ENCODE measurements around the gene TMEM151B.
"Not testable (repeated sequence)": the region's sequence is repeated elsewhere in the genome, so short reads cannot be mapped to it uniquely, and the experiment has no call there.

Gene TMEM151B

DNA sequence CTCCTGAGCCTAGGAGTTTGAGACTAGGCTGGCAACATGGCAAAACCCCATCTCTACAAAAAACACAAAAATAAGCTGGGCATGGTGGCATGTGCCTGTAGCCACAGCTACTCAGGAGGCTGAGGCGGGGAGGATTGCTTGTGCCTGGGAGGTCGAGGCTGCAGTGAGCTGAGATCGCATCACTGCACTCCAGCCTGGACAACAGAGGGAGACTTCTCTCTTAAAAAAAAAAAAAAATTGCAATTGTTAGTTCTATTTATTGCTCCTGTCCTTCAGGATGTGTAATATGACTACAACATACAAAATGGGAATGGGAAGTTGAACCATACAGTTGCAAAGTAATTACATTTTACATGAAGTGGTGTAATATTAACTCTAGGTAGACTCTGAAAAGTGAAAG is 51.0 kb downstream of the TMEM151B start:
- no peak for DNase-seq (ENCODE audit: low read depth)
- H3K4me3 ChIP-seq (ENCODE audit: low read depth, low read length), result no peak overlapping the region
- TF ChIP-seq, protein P1, sequence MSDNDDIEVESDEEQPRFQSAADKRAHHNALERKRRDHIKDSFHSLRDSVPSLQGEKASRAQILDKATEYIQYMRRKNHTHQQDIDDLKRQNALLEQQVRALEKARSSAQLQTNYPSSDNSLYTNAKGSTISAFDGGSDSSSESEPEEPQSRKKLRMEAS (IDR thresholded peaks at IDR 0.05; ENCODE audit: low read depth, low read length), result no peak
- TF ChIP-seq MYC (IDR thresholded peaks at IDR 0.05; ENCODE audit: low read depth, low read length) (no peak), POLR2A (IDR thresholded peaks at IDR 0.05; ENCODE audit: extremely low read depth, insufficient read length) (no peak)
- TF ChIP-seq, protein P2, sequence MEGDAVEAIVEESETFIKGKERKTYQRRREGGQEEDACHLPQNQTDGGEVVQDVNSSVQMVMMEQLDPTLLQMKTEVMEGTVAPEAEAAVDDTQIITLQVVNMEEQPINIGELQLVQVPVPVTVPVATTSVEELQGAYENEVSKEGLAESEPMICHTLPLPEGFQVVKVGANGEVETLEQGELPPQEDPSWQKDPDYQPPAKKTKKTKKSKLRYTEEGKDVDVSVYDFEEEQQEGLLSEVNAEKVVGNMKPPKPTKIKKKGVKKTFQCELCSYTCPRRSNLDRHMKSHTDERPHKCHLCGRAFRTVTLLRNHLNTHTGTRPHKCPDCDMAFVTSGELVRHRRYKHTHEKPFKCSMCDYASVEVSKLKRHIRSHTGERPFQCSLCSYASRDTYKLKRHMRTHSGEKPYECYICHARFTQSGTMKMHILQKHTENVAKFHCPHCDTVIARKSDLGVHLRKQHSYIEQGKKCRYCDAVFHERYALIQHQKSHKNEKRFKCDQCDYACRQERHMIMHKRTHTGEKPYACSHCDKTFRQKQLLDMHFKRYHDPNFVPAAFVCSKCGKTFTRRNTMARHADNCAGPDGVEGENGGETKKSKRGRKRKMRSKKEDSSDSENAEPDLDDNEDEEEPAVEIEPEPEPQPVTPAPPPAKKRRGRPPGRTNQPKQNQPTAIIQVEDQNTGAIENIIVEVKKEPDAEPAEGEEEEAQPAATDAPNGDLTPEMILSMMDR (IDR thresholded peaks at IDR 0.05; ENCODE audit: low read depth, low read length), result no peak

DNA sequence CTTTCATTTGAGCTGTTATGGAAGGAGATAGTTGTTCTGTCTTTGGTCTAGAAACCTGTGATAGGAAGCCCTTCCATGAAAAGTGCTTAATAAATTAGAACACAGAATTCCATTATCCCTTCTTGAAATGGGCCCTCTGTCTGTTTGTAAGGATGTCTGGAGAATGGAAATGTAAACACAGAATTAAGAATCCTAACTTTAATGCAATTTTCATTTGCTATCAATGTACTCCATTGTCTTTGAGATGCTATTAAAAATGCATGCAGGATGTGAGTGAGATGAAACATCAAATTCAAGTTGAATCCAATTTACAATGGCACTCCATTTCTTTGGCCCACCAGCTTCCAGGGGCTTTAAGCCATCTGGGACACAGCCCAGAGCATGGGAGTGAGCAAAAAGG is 56.8 kb downstream of the TMEM151B start:
- DNase-seq (ENCODE audit: low read depth), result no peak
- H3K4me3 ChIP-seq (ENCODE audit: low read depth, low read length), result no peak overlapping the region
- TF ChIP-seq MYC (IDR thresholded peaks at IDR 0.05; ENCODE audit: low read depth, low read length) (no peak), POLR2A (IDR thresholded peaks at IDR 0.05; ENCODE audit: extremely low read depth, insufficient read length) (no peak)
- TF ChIP-seq, protein P1 (IDR thresholded peaks at IDR 0.05; ENCODE audit: low read depth, low read length), result no peak
- TF ChIP-seq, protein P2 (IDR thresholded peaks at IDR 0.05; ENCODE audit: low read depth, low read length), result no peak

DNA sequence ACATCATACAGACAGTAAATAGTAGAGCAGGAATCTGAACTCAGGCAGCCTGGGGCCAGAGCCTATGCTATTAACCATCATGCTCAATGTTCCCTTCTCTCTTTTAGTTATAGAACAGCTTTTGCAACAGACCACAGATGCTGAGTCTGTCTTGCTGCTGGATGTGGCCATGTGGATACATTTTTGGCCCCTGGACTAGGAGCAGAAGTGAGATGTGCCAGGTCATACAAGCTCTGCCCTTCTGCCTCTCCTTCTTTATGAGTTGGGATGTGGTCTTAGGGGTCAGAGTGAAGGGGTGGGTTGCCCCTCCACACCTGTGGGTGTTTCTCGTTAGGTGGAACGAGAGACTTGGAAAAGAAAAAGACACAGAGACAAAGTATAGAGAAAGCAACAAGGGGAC is 57.5 kb downstream of the TMEM151B start:
- no peak for TF ChIP-seq MYC (IDR thresholded peaks at IDR 0.05; ENCODE audit: low read depth, low read length)
- TF ChIP-seq, protein P2 (IDR thresholded peaks at IDR 0.05; ENCODE audit: low read depth, low read length), result no peak
- TF ChIP-seq, protein P1 (IDR thresholded peaks at IDR 0.05; ENCODE audit: low read depth, low read length), result no peak
- TF ChIP-seq POLR2A (IDR thresholded peaks at IDR 0.05; ENCODE audit: extremely low read depth, insufficient read length), result no peak
- no peak overlapping the region for H3K4me3 ChIP-seq (ENCODE audit: low read depth, low read length)
- DNase-seq (ENCODE audit: low read depth), result no peak

DNA sequence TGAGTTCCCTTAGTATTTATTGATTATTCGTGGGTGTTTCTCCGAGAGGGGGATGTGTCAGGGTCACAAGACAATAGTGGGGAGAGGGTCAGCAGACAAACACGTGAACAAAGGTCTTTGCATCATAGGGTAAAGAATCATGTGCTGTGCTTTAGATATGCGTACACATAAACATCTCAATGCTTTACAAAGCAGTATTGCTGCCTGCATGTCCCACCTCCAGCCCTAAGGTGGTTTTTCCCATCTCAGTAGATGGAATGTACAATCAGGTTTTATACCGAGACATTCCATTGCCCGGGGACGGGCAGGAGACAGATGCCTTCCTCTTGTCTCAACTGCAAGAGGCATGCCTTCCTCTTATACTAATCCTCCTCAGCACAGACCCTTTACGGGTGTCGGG is 58.0 kb downstream of the TMEM151B start:
- H3K4me3 ChIP-seq (ENCODE audit: low read depth, low read length); DNase-seq (ENCODE audit: low read depth): not testable (repeated sequence)

DNA sequence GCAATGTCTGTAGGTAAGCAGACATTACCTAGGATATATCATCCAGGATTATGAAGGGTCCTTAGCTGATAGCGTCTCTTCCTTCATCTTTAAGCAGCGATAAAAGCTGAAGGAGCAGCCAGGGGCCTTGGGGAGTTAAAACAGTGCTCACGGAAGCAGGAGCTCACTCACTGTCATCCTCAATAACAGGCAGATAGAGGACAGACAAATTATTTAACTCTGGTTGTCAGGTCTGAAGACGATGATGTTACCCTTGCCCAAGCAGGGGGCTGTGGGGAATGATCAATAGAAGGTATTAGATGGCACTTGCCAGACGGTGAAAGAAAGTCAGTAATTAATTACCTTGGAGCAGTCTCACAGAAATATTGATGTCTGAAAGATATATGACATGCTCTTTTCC is 59.6 kb downstream of the TMEM151B start:
- TF ChIP-seq, protein P2 (IDR thresholded peaks at IDR 0.05; ENCODE audit: low read depth, low read length), result no peak
- TF ChIP-seq POLR2A (IDR thresholded peaks at IDR 0.05; ENCODE audit: extremely low read depth, insufficient read length) (no peak), MYC (IDR thresholded peaks at IDR 0.05; ENCODE audit: low read depth, low read length) (no peak)
- TF ChIP-seq, protein P1 (IDR thresholded peaks at IDR 0.05; ENCODE audit: low read depth, low read length), result no peak
- DNase-seq (ENCODE audit: low read depth), result no peak
- no peak overlapping the region for H3K4me3 ChIP-seq (ENCODE audit: low read depth, low read length)

DNA sequence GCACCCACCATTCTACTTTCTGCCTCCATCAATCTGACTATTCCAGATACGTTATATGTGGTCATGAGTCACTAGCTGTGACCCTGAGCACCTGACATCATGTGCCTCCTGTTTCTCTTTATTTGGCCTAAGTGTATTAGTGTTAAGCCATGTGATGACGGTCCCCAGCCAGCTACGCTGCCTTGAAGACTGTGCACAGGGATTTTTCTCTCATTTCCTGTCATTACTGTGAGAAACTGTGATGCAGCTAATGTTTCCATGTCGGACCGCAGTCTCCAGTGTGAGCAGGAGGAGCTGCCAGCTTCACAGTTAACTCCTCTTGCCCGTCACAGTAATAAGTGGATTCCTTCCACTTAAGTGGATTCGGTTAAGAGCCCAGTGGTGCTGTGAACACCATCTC is 62.3 kb downstream of the TMEM151B start:
- TF ChIP-seq MYC (IDR thresholded peaks at IDR 0.05; ENCODE audit: low read depth, low read length) (no peak), POLR2A (IDR thresholded peaks at IDR 0.05; ENCODE audit: extremely low read depth, insufficient read length) (no peak)
- TF ChIP-seq, protein P1 (IDR thresholded peaks at IDR 0.05; ENCODE audit: low read depth, low read length), result no peak
- TF ChIP-seq, protein P2 (IDR thresholded peaks at IDR 0.05; ENCODE audit: low read depth, low read length), result no peak
- no peak for DNase-seq (ENCODE audit: low read depth)
- H3K4me3 ChIP-seq (ENCODE audit: low read depth, low read length), result no peak overlapping the region

Data from NB4 (cell line).